HepG2 (cell line): Measurements from ENCODE around the gene KCNK15. TPM values are rescaled to one million over a fixed set of nuclear protein-coding genes. Genes with fewer than 3 reads are reported as not detected.

Source experiments
- DNMT3B ChIP-seq: conservative IDR thresholded peaks from 2 replicates; pipeline ENCODE4 v1.6.1; 2016; ENCODE audit warnings: missing biosample characterization, control low read depth
- ELF3 ChIP-seq: IDR thresholded peaks from 2 replicates; pipeline ENCODE4 v1.6.1; 2016; ENCODE audit warnings: missing genetic modification reagents, missing compliant biosample characterization
- ERF ChIP-seq: IDR thresholded peaks from 2 replicates; pipeline ENCODE4 v1.6.1; 2018; ENCODE audit warnings: missing biosample characterization, missing genetic modification reagents
- FOSL2 ChIP-seq: sonication (generic); formaldehyde crosslinking; IDR thresholded peaks from 2 replicates; pipeline ENCODE4 v1.4.0; 2020; ENCODE audit warnings: missing genetic modification reagents
- MIER2 ChIP-seq: IDR thresholded peaks from 2 replicates; pipeline ENCODE4 v1.6.1; 2016; ENCODE audit warnings: missing biosample characterization, missing genetic modification reagents
- POLR2AphosphoS2 ChIP-seq: IDR thresholded peaks from 2 replicates; pipeline ENCODE4 v1.6.1; 2011; ENCODE audit warnings: low read depth, low read length, improper control_type of control experiment
- RFX1 ChIP-seq: fragments of 450-650 bp; IDR thresholded peaks from 2 replicates; pipeline ENCODE4 v1.6.1; 2017
- SRY ChIP-seq: sonication (generic); formaldehyde crosslinking; IDR thresholded peaks from 2 replicates; pipeline ENCODE4 v1.8.0; 2022; ENCODE audit warnings: mild to moderate bottlenecking, missing genetic modification reagents
- TAF1 ChIP-seq: sonication (generic); formaldehyde crosslinking; IDR thresholded peaks from 2 replicates; pipeline ENCODE4 v1.4.0; 2020; ENCODE audit warnings: missing genetic modification reagents
- XBP1 ChIP-seq: sonication (generic); formaldehyde crosslinking; IDR thresholded peaks from 2 replicates; pipeline ENCODE4 v1.5.0; 2020; ENCODE audit warnings: missing genetic modification reagents
- ZFP37 ChIP-seq: sonication (generic); formaldehyde crosslinking; IDR thresholded peaks from 2 replicates; pipeline ENCODE4 v1.4.0; 2020; ENCODE audit warnings: missing genetic modification reagents, borderline replicate concordance
- ZNF382 ChIP-seq: sonication (generic); formaldehyde crosslinking; IDR thresholded peaks from 2 replicates; pipeline ENCODE4 v1.5.0; 2020; ENCODE audit warnings: missing genetic modification reagents, mild to moderate bottlenecking, borderline replicate concordance
- ZNF431 ChIP-seq: sonication (generic); formaldehyde crosslinking; IDR thresholded peaks from 2 replicates; pipeline ENCODE4 v1.9.0; 2022; ENCODE audit warnings: missing genetic modification reagents, low read depth, mild to moderate bottlenecking, borderline replicate concordance
- ZNF501 ChIP-seq: sonication (generic); formaldehyde crosslinking; IDR thresholded peaks from 2 replicates; pipeline ENCODE4 v1.5.1; 2020; ENCODE audit warnings: mild to moderate bottlenecking, moderate library complexity, missing genetic modification reagents
- ZNF572 ChIP-seq: sonication (generic); formaldehyde crosslinking; IDR thresholded peaks from 2 replicates; pipeline ENCODE4 v1.5.1; 2020; ENCODE audit warnings: mild to moderate bottlenecking, missing genetic modification reagents
- ZNF749 ChIP-seq: sonication (generic); formaldehyde crosslinking; IDR thresholded peaks from 2 replicates; pipeline ENCODE4 v1.8.0; 2022; ENCODE audit warnings: mild to moderate bottlenecking, missing genetic modification reagents, moderate library complexity, borderline replicate concordance
- polyA plus RNA-seq, 8 experiments: library from polyadenylated mRNA; depleted of rRNA in 3 of 8; stranded (reverse) in 7 of 8; unstranded in 1 of 8; fragments of >200 nt; fragmentation: Illumina TruSeq in 4 of 8; extraction: Trizol in 4 of 8; gene quantifications; 2 replicates each; pipeline versions ENCODE4 v1.2.1 to v1.2.3, GENCODE V29; 2011 to 2016; ENCODE audit warnings: low read depth in 4 of 8, missing spikeins in 1 of 8, mixed read lengths in 1 of 8; ENCODE audit not compliant: insufficient read depth in 1 of 8
- total RNA-seq, 5 experiments: library from RNA; depleted of rRNA; stranded (reverse); fragments of >200 nt; fragmentation: Illumina TruSeq; extraction: Trizol; gene quantifications; 2 replicates each; pipeline ENCODE4 v1.2.3, GENCODE V29; 2016; ENCODE audit warnings: low read depth in 1 of 5
- TF ChIP-seq, protein P1 (sequence below): sonication (generic); formaldehyde crosslinking; IDR thresholded peaks from 2 replicates; pipeline ENCODE4 v1.8.1; 2023; ENCODE audit warnings: missing genetic modification reagents, inconsistent platforms, borderline replicate concordance
- TF ChIP-seq, protein P2 (sequence below): sonication (generic); formaldehyde crosslinking; IDR thresholded peaks from 2 replicates; pipeline ENCODE4 v1.4.0; 2020; ENCODE audit warnings: low read depth, mild to moderate bottlenecking, missing genetic modification reagents
- TF ChIP-seq, protein P3 (sequence below): sonication (generic); formaldehyde crosslinking; IDR thresholded peaks from 2 replicates; pipeline ENCODE4 v1.5.0; 2020; ENCODE audit warnings: missing genetic modification reagents, mild to moderate bottlenecking, borderline replicate concordance
- TF ChIP-seq, protein P4 (sequence below): sonication (generic); formaldehyde crosslinking; IDR thresholded peaks from 2 replicates; pipeline ENCODE4 v1.5.0; 2020; ENCODE audit warnings: mild to moderate bottlenecking, missing genetic modification reagents
- TF ChIP-seq, protein P5 (sequence below): sonication (generic); formaldehyde crosslinking; IDR thresholded peaks from 2 replicates; pipeline ENCODE4 v1.9.0; 2021; ENCODE audit warnings: missing genetic modification reagents, borderline replicate concordance

The KCNK15 gene
- total and polyA plus RNA-seq, 2 of the 13 experiments (the other 11 are each of a cell fraction or from before 2014, with no cell fraction given) = 0.03 TPM; not detected in 1

DNA sequence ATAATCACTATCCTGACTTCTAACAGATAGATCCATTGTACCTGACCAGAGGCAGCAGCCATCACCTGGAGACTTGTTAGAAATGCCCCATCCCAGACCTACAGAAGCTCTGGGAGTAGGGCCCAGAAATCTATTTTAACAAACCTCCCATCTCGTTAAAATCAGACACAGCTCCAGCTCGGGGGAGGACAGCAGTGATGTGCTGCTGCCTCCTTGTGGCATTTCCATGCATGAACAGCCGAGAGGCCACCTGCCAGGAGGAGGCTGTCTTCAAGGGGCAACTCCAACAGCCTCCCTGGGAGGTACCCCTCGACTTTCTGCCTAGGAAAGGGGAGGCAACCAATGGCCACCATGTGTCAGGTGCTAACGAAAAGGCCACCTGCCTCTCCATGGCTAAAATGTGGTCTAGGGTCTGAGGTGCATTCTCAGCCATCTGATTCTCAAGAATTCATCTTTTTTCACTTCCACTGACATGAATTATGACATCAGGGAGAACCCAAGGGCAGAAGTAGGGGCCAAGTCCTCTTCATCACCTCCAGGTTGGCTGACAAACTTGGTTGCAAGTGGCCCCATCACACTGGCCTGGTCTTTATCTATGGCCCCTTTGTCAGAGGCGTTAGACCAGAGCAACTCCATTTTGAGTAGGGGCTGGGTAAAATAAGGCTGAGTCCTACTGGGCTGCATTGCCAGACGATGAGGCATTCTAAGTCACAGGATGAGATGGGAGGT is 12.2 kb upstream of the KCNK15 start (continued):
- TF ChIP-seq, protein P1, sequence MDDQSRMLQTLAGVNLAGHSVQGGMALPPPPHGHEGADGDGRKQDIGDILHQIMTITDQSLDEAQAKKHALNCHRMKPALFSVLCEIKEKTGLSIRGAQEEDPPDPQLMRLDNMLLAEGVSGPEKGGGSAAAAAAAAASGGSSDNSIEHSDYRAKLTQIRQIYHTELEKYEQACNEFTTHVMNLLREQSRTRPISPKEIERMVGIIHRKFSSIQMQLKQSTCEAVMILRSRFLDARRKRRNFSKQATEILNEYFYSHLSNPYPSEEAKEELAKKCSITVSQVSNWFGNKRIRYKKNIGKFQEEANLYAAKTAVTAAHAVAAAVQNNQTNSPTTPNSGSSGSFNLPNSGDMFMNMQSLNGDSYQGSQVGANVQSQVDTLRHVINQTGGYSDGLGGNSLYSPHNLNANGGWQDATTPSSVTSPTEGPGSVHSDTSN (CRISPR knock-in tag) = no peak
- TF ChIP-seq ZFP37 (CRISPR knock-in tag) (no peak), SRY (no peak), XBP1 (CRISPR knock-in tag) (no peak), ZNF501 (CRISPR knock-in tag) (no peak), ZNF382 (CRISPR knock-in tag) (no peak), RFX1 (no peak), DNMT3B (CRISPR knock-in tag) (no peak), MIER2 (peak; percentile 32; the same call in 1 of the 2 replicates), ELF3 (CRISPR knock-in tag) (0 out of 2 replicates have a peak, but pooled peaks have one; percentile 54), FOSL2 (CRISPR knock-in tag) (peak; percentile 39; the same call in 1 of the 2 replicates), ERF (CRISPR knock-in tag) (0 out of 2 replicates have a peak, but pooled peaks have one; percentile 35), ZNF749 (CRISPR knock-in tag) (no peak), ZNF572 (CRISPR knock-in tag) (no peak), TAF1 (CRISPR knock-in tag) (no peak), ZNF431 (CRISPR knock-in tag) (0 out of 2 replicates have a peak, but pooled peaks have one; percentile 26), POLR2AphosphoS2 (no peak)
- TF ChIP-seq, protein P2, sequence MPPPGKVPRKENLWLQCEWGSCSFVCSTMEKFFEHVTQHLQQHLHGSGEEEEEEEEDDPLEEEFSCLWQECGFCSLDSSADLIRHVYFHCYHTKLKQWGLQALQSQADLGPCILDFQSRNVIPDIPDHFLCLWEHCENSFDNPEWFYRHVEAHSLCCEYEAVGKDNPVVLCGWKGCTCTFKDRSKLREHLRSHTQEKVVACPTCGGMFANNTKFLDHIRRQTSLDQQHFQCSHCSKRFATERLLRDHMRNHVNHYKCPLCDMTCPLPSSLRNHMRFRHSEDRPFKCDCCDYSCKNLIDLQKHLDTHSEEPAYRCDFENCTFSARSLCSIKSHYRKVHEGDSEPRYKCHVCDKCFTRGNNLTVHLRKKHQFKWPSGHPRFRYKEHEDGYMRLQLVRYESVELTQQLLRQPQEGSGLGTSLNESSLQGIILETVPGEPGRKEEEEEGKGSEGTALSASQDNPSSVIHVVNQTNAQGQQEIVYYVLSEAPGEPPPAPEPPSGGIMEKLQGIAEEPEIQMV (CRISPR knock-in tag) = 0 out of 2 replicates have a peak, but pooled peaks have one; percentile 46
- TF ChIP-seq, protein P3, sequence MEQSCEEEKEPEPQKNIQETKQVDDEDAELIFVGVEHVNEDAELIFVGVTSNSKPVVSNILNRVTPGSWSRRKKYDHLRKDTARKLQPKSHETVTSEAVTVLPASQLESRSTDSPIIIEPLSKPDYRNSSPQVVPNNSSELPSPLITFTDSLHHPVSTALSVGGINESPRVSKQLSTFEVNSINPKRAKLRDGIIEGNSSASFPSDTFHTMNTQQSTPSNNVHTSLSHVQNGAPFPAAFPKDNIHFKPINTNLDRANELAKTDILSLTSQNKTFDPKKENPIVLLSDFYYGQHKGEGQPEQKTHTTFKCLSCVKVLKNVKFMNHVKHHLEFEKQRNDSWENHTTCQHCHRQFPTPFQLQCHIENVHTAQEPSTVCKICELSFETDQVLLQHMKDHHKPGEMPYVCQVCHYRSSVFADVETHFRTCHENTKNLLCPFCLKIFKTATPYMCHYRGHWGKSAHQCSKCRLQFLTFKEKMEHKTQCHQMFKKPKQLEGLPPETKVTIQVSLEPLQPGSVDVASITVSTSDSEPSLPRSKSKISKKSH (CRISPR knock-in tag) = 0 out of 2 replicates have a peak, but pooled peaks have one; percentile 41
- TF ChIP-seq, protein P4, sequence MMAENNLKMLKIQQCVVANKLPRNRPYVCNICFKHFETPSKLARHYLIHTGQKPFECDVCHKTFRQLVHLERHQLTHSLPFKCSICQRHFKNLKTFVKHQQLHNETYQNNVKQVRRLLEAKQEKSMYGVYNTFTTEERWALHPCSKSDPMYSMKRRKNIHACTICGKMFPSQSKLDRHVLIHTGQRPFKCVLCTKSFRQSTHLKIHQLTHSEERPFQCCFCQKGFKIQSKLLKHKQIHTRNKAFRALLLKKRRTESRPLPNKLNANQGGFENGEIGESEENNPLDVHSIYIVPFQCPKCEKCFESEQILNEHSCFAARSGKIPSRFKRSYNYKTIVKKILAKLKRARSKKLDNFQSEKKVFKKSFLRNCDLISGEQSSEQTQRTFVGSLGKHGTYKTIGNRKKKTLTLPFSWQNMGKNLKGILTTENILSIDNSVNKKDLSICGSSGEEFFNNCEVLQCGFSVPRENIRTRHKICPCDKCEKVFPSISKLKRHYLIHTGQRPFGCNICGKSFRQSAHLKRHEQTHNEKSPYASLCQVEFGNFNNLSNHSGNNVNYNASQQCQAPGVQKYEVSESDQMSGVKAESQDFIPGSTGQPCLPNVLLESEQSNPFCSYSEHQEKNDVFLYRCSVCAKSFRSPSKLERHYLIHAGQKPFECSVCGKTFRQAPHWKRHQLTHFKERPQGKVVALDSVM (CRISPR knock-in tag) = 0 out of 2 replicates have a peak, but pooled peaks have one; percentile 25
- TF ChIP-seq, protein P5, sequence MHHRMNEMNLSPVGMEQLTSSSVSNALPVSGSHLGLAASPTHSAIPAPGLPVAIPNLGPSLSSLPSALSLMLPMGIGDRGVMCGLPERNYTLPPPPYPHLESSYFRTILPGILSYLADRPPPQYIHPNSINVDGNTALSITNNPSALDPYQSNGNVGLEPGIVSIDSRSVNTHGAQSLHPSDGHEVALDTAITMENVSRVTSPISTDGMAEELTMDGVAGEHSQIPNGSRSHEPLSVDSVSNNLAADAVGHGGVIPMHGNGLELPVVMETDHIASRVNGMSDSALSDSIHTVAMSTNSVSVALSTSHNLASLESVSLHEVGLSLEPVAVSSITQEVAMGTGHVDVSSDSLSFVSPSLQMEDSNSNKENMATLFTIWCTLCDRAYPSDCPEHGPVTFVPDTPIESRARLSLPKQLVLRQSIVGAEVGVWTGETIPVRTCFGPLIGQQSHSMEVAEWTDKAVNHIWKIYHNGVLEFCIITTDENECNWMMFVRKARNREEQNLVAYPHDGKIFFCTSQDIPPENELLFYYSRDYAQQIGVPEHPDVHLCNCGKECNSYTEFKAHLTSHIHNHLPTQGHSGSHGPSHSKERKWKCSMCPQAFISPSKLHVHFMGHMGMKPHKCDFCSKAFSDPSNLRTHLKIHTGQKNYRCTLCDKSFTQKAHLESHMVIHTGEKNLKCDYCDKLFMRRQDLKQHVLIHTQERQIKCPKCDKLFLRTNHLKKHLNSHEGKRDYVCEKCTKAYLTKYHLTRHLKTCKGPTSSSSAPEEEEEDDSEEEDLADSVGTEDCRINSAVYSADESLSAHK (CRISPR knock-in tag) = no peak
